ENCODE measurements around the gene GAS7.

GAS7 gene

GRCh38 chr17:9987779-9988585, 210.4 kb downstream of the GAS7 start:
- 68 to 69% methylated on average over 7 of the region's 7 CpGs for WGBS, 2 experiments
- no peaks in the 10 kb centered on the region for H3K36me3 ChIP-seq (ENCODE audit: control insufficient read depth, insufficient read depth, low read length)
- no peak overlapping the region for H3K4me3 ChIP-seq (ENCODE audit: insufficient read depth, low read depth, low read length)
- H3K4me1 ChIP-seq (ENCODE audit: control insufficient read depth, insufficient read depth, low read length) = no peaks in the 10 kb centered on the region
- H3K9me3 ChIP-seq (ENCODE audit: control insufficient read depth, low read length) = no peaks in the 10 kb centered on the region
- H3K27ac ChIP-seq (ENCODE audit: insufficient read depth, low read depth, low read length, poor library complexity, severe bottlenecking) = no peak overlapping the region
- no peaks in the 10 kb centered on the region for H3K27me3 ChIP-seq (ENCODE audit: control insufficient read depth, insufficient read depth, low read length, poor library complexity, severe bottlenecking)

DNA sequence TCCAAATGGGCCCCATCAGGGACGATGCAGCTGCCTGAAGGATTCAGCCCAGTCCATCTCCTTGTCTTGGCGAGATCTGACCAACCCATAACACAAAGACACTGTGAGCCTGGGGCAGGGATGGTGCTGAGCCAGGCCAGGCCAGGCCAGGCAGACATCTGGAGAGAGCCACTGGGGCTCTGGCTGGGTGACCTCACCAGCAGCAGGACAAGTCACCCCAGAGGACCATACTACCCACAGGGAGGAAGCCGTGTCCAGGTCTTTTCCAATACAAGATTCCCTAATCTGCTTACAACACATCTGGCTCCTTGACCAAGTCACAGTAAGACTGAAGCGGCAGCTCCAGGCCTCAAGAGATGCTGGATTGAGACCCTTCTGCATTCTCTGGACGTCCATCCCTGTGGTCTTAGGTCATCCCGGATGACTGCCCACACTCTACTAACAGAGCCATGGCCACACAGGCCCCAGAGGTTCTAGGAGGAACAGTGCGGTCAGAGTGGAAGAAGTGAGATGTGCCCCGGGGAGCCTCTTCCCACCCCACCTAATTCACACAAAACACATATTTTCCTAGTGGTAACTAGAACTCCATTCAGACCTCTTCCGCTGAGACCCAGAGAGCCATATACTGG, 211.5 kb downstream of the GAS7 start:
- no peaks in the 10 kb centered on the region for H3K27me3 ChIP-seq (ENCODE audit: control insufficient read depth, insufficient read depth, low read length, poor library complexity, severe bottlenecking)
- no peaks in the 10 kb centered on the region for H3K4me1 ChIP-seq (ENCODE audit: control insufficient read depth, insufficient read depth, low read length)
- H3K9me3 ChIP-seq (ENCODE audit: control insufficient read depth, low read length) = no peaks in the 10 kb centered on the region
- no peak overlapping the region for H3K4me3 ChIP-seq (ENCODE audit: insufficient read depth, low read depth, low read length)
- 85 to 90% methylated on average over 9 of the region's 9 CpGs for WGBS, 2 experiments
- H3K27ac ChIP-seq (ENCODE audit: insufficient read depth, low read depth, low read length, poor library complexity, severe bottlenecking) = no peak overlapping the region
- H3K36me3 ChIP-seq (ENCODE audit: control insufficient read depth, insufficient read depth, low read length) = no peaks in the 10 kb centered on the region

GRCh38 chr17:9985646-9986045, 212.8 kb downstream of the GAS7 start:
- no peaks in the 10 kb centered on the region for H3K4me1 ChIP-seq (ENCODE audit: control insufficient read depth, insufficient read depth, low read length)
- no peaks in the 10 kb centered on the region for H3K36me3 ChIP-seq (ENCODE audit: control insufficient read depth, insufficient read depth, low read length)
- WGBS, 2 experiments = 90 to 92% methylated on average over 8 of the region's 8 CpGs
- H3K27me3 ChIP-seq (ENCODE audit: control insufficient read depth, insufficient read depth, low read length, poor library complexity, severe bottlenecking) = no peaks in the 10 kb centered on the region
- H3K27ac ChIP-seq (ENCODE audit: insufficient read depth, low read depth, low read length, poor library complexity, severe bottlenecking) = no peak overlapping the region
- no peaks in the 10 kb centered on the region for H3K9me3 ChIP-seq (ENCODE audit: control insufficient read depth, low read length)
- H3K4me3 ChIP-seq (ENCODE audit: insufficient read depth, low read depth, low read length) = no peak overlapping the region

GRCh38 chr17:9984768-9985167, 213.6 kb downstream of the GAS7 start:
- 94 to 95% methylated on average over 9 of the region's 9 CpGs for WGBS, 2 experiments
- Histone ChIP-seq H3K4me3 (ENCODE audit: insufficient read depth, low read depth, low read length) (no peak overlapping the region), H3K36me3 (ENCODE audit: control insufficient read depth, insufficient read depth, low read length) (no peaks in the 10 kb centered on the region), H3K4me1 (ENCODE audit: control insufficient read depth, insufficient read depth, low read length) (no peaks in the 10 kb centered on the region), H3K27ac (ENCODE audit: insufficient read depth, low read depth, low read length, poor library complexity, severe bottlenecking) (no peak overlapping the region), H3K9me3 (ENCODE audit: control insufficient read depth, low read length) (no peaks in the 10 kb centered on the region), H3K27me3 (ENCODE audit: control insufficient read depth, insufficient read depth, low read length, poor library complexity, severe bottlenecking) (no peaks in the 10 kb centered on the region)

- Histone ChIP-seq H3K27ac (ENCODE audit: insufficient read depth, low read depth, low read length, poor library complexity, severe bottlenecking) (no peak overlapping the region), H3K9me3 (ENCODE audit: control insufficient read depth, low read length) (no peaks in the 10 kb centered on the region), H3K27me3 (ENCODE audit: control insufficient read depth, insufficient read depth, low read length, poor library complexity, severe bottlenecking) (no peaks in the 10 kb centered on the region), H3K4me3 (ENCODE audit: insufficient read depth, low read depth, low read length) (no peak overlapping the region), H3K36me3 (ENCODE audit: control insufficient read depth, insufficient read depth, low read length) (no peaks in the 10 kb centered on the region), H3K4me1 (ENCODE audit: control insufficient read depth, insufficient read depth, low read length) (no peaks in the 10 kb centered on the region)
- WGBS, 2 experiments = 73 to 81% methylated on average over 3 of the region's 3 CpGs
Observed at GRCh38 chr17:9982159-9982558, 216.2 kb downstream of the GAS7 start.

- H3K36me3 ChIP-seq (ENCODE audit: control insufficient read depth, insufficient read depth, low read length) = no peaks in the 10 kb centered on the region
- no peaks in the 10 kb centered on the region for H3K4me1 ChIP-seq (ENCODE audit: control insufficient read depth, insufficient read depth, low read length)
- no peak overlapping the region for H3K4me3 ChIP-seq (ENCODE audit: insufficient read depth, low read depth, low read length)
- H3K27ac ChIP-seq (ENCODE audit: insufficient read depth, low read depth, low read length, poor library complexity, severe bottlenecking) = no peak overlapping the region
- H3K27me3 ChIP-seq (ENCODE audit: control insufficient read depth, insufficient read depth, low read length, poor library complexity, severe bottlenecking) = no peaks in the 10 kb centered on the region
- WGBS, 2 experiments = 90 to 92% methylated on average over 4 of the region's 4 CpGs
- no peaks in the 10 kb centered on the region for H3K9me3 ChIP-seq (ENCODE audit: control insufficient read depth, low read length)
Observed at GRCh38 chr17:9981344-9981915, 217.0 kb downstream of the GAS7 start.

GRCh38 chr17:9979463-9979995, 218.9 kb downstream of the GAS7 start:
- H3K27ac ChIP-seq (ENCODE audit: insufficient read depth, low read depth, low read length, poor library complexity, severe bottlenecking) = no peak overlapping the region
- no peaks in the 10 kb centered on the region for H3K27me3 ChIP-seq (ENCODE audit: control insufficient read depth, insufficient read depth, low read length, poor library complexity, severe bottlenecking)
- WGBS, 2 experiments = 91 to 92% methylated on average over 13 of the region's 13 CpGs
- H3K4me1 ChIP-seq (ENCODE audit: control insufficient read depth, insufficient read depth, low read length) = no peaks in the 10 kb centered on the region
- H3K9me3 ChIP-seq (ENCODE audit: control insufficient read depth, low read length) = no peaks in the 10 kb centered on the region
- no peaks in the 10 kb centered on the region for H3K36me3 ChIP-seq (ENCODE audit: control insufficient read depth, insufficient read depth, low read length)
- no peak overlapping the region for H3K4me3 ChIP-seq (ENCODE audit: insufficient read depth, low read depth, low read length)

DNA sequence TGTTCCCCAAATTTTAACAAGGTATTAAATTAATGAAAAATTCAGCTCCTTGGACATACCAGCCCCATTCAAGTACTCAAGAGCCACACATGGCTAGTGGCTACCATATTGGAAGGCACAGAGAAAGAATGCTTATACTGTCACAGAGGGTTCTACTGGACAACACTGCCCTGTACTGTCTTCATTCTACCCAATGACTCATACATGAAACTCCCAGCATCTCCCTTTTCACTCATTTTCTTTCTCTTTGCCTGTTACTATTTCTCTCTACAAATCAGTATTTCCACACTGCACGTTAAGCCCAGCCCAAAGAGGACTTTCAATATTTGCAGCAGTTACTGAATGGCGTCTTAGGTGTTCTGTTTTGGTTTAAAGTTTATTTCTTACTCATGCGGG, 221.2 kb downstream of the GAS7 start:
- Histone ChIP-seq H3K4me1 (ENCODE audit: control insufficient read depth, insufficient read depth, low read length) (no peaks in the 10 kb centered on the region), H3K36me3 (ENCODE audit: control insufficient read depth, insufficient read depth, low read length) (no peaks in the 10 kb centered on the region), H3K4me3 (ENCODE audit: insufficient read depth, low read depth, low read length) (no peak overlapping the region), H3K27ac (ENCODE audit: insufficient read depth, low read depth, low read length, poor library complexity, severe bottlenecking) (no peak overlapping the region), H3K27me3 (ENCODE audit: control insufficient read depth, insufficient read depth, low read length, poor library complexity, severe bottlenecking) (no peaks in the 10 kb centered on the region), H3K9me3 (ENCODE audit: control insufficient read depth, low read length) (no peaks in the 10 kb centered on the region)
- WGBS, 2 experiments = 92 to 100% methylated on average over 2 to 3 of the region's 3 CpGs

DNA sequence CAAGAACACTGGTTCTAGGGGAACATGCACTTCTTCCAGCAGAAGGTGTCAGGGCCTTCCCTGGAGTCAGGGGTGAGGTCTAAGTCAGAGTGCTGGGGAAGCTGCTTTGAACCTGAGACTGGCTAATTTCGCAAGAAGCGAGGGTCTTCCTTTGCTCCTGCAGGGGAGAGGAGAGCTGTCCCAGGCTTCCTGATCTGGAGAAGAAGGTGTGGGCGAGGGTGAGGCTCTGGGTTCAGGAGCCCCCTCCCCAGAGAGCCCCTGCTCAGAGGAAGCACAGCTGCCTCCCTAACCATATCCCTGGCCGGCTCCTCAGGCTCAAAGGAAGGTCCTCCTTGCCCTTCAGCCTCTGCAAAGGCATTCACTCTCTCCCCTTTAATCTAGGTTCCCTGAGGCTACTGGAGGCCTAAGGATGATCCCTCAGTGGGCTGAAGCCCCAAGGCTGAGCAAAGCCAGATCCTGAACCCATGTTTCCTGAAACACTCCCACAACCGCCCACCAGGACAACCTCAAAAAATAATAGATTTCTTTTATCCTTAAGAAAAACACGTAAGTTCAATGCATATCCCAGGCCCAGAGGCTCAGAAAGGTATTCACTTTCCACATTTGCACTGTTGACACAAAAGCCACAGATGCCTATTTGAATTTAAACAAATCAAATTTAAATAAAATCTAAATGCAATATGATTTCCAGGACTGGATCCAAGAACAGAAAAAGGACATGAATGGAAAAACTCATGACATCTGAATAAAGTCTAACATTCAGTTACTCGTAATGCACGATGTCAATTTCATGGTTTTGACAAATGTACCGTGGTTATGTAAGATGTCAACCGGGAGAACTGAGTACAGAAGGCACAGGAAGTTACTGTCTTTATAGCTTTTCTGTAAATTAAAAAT, 221.9 kb downstream of the GAS7 start:
- no peak overlapping the region for H3K4me3 ChIP-seq (ENCODE audit: insufficient read depth, low read depth, low read length)
- no peaks in the 10 kb centered on the region for H3K36me3 ChIP-seq (ENCODE audit: control insufficient read depth, insufficient read depth, low read length)
- H3K27ac ChIP-seq (ENCODE audit: insufficient read depth, low read depth, low read length, poor library complexity, severe bottlenecking) = no peak overlapping the region
- H3K4me1 ChIP-seq (ENCODE audit: control insufficient read depth, insufficient read depth, low read length) = no peaks in the 10 kb centered on the region
- no peaks in the 10 kb centered on the region for H3K9me3 ChIP-seq (ENCODE audit: control insufficient read depth, low read length)
- 89 to 93% methylated on average over 10 of the region's 10 CpGs for WGBS, 2 experiments
- no peaks in the 10 kb centered on the region for H3K27me3 ChIP-seq (ENCODE audit: control insufficient read depth, insufficient read depth, low read length, poor library complexity, severe bottlenecking)
